ENCODE measurements around the gene EPM2AIP1. TPM values are rescaled to one million over a fixed set of nuclear protein-coding genes. Genes with fewer than 3 reads are reported as not detected.

Gene EPM2AIP1
- total and polyA plus RNA-seq, 4 donors = 2.9 to 11.8 (median 7.7) TPM

DNA sequence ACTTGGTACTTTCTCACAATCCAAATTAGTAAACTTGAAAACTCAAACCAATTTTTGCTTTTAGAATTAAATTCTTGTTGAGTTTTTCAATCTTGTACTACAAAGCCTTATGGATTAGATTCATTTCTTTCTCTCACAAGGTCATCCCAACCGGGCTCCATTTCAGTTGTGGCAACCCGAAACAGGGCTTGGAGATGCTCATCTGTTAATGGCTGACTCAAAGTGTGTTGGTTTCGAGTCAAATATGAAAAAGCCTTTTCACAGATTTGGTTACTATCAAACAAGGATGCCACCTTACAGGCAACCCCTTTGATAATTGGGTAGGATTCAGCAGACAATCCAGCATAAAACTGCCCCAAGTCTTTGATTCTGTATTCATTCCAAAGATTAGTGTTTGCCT, 1.8 kb downstream of the EPM2AIP1 start:
- Histone ChIP-seq H3K4me3 (ENCODE audit: low read depth in 1 of 3, low read length in 3 of 3) (peak overlapping the region; percentile 21 to 89 (median 63)), H3K27me3 (ENCODE audit: control insufficient read depth in 4 of 4, insufficient read depth in 4 of 4, low read length in 3 of 4) (no peaks in the 10 kb centered on the region), H3K27ac (ENCODE audit: low read depth in 1 of 2, low read length in 2 of 2) (peak overlapping the region in 1 of 2 donors; percentile 96), H3K36me3 (ENCODE audit: control insufficient read depth in 4 of 4, insufficient read depth in 3 of 4, low read depth in 1 of 4, low read length in 3 of 4) (peaks cover under 1 to 13% (median 9%) of the 10 kb centered on the region in 4 donors), H3K4me1 (ENCODE audit: control insufficient read depth in 4 of 4, insufficient read depth in 4 of 4, low read length in 3 of 4) (peaks cover 3 to 42% (median 24%) of the 10 kb centered on the region in 4 donors), H3K9ac (ENCODE audit: low read depth in 1 of 2, low read length in 2 of 2) (peak overlapping the region in 1 of 2 donors; percentile 98), H3K9me3 (ENCODE audit: control insufficient read depth in 4 of 4, low read length in 3 of 4) (no peaks in the 10 kb centered on the region)
- DNase-seq (ENCODE audit: low spot score) = no peak
- WGBS = 76% methylated on average over 3 of the region's 3 CpGs
- TF ChIP-seq TAF1 (conservative IDR thresholded peaks at IDR 0.05) (no peak), JUND (IDR thresholded peaks at IDR 0.05) (no peak), HNF4G (IDR thresholded peaks at IDR 0.05) (no peak), GABPA (IDR thresholded peaks at IDR 0.05 in 1 of 2, conservative IDR thresholded peaks at IDR 0.05 in 1 of 2) (no peak), RAD21 (IDR thresholded peaks at IDR 0.05) (no peak), CTCF (IDR thresholded peaks at IDR 0.05; ENCODE audit: low read depth, low read length, missing input control) (no peak), FOXA2 (IDR thresholded peaks at IDR 0.05) (no peak), YY1 (IDR thresholded peaks at IDR 0.05) (no peak), SP1 (IDR thresholded peaks at IDR 0.05) (no peak), RXRA (IDR thresholded peaks at IDR 0.05) (no peak), NR2F2 (IDR thresholded peaks at IDR 0.05) (no peak), ATF3 (IDR thresholded peaks at IDR 0.05) (no peak), HNF4A (conservative IDR thresholded peaks at IDR 0.05) (no peak)

DNA sequence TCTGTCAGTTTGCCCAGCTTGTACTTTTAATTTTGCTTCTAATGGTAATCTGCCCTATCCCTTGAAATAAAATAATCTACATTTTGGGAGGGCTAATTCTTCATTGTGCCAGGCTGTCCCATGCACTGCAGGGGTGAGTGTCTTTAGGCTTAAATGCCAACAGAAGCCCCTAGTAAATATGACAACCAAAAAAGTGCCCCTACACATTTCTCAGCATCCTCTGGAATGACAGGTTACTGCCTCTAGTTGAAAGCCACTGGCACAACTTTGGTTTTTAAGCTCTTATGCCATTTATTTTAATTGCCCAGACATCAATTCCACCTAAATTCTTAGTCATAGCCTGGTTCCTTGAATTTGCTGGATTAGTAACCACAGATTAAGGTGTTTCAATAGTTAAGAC, 3.4 kb downstream of the EPM2AIP1 start:
- H3K27ac ChIP-seq (ENCODE audit: low read depth in 1 of 2, low read length in 2 of 2) = no peak overlapping the region
- H3K9me3 ChIP-seq (ENCODE audit: control insufficient read depth in 4 of 4, low read length in 3 of 4) = no peaks in the 10 kb centered on the region
- no peaks in the 10 kb centered on the region for H3K27me3 ChIP-seq (ENCODE audit: control insufficient read depth in 4 of 4, insufficient read depth in 4 of 4, low read length in 3 of 4)
- DNase-seq (ENCODE audit: low spot score) = no peak
- H3K9ac ChIP-seq (ENCODE audit: low read depth in 1 of 2, low read length in 2 of 2) = peak overlapping the region in 1 of 2 donors; percentile 57
- no peak for TF ChIP-seq CTCF (IDR thresholded peaks at IDR 0.05; ENCODE audit: low read depth, low read length, missing input control)
- TF ChIP-seq EGR1 (IDR thresholded peaks at IDR 0.05; ENCODE audit: low read depth in 2 of 2) = no peak
- TF ChIP-seq, protein P1, sequence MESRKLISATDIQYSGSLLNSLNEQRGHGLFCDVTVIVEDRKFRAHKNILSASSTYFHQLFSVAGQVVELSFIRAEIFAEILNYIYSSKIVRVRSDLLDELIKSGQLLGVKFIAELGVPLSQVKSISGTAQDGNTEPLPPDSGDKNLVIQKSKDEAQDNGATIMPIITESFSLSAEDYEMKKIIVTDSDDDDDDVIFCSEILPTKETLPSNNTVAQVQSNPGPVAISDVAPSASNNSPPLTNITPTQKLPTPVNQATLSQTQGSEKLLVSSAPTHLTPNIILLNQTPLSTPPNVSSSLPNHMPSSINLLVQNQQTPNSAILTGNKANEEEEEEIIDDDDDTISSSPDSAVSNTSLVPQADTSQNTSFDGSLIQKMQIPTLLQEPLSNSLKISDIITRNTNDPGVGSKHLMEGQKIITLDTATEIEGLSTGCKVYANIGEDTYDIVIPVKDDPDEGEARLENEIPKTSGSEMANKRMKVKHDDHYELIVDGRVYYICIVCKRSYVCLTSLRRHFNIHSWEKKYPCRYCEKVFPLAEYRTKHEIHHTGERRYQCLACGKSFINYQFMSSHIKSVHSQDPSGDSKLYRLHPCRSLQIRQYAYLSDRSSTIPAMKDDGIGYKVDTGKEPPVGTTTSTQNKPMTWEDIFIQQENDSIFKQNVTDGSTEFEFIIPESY (IDR thresholded peaks at IDR 0.05) = no peak
- TF ChIP-seq FOXA2 (IDR thresholded peaks at IDR 0.05) = no peak
- TF ChIP-seq HNF4G (IDR thresholded peaks at IDR 0.05) = no peak
- TF ChIP-seq ATF3 (IDR thresholded peaks at IDR 0.05) = no peak
- no peak for TF ChIP-seq FOXA1 (IDR thresholded peaks at IDR 0.05)
- TF ChIP-seq GABPA (IDR thresholded peaks at IDR 0.05 in 1 of 2, conservative IDR thresholded peaks at IDR 0.05 in 1 of 2) = no peak
- no peak for TF ChIP-seq YY1 (IDR thresholded peaks at IDR 0.05)
- no peak for TF ChIP-seq RXRA (IDR thresholded peaks at IDR 0.05)
- TF ChIP-seq HNF4A (conservative IDR thresholded peaks at IDR 0.05) = no peak
- no peak overlapping the region for H3K4me3 ChIP-seq (ENCODE audit: low read depth in 1 of 3, low read length in 3 of 3)
- peaks cover 9 to 25% (median 18%) of the 10 kb centered on the region in 4 donors for H3K36me3 ChIP-seq (ENCODE audit: control insufficient read depth in 4 of 4, insufficient read depth in 3 of 4, low read depth in 1 of 4, low read length in 3 of 4)
- H3K4me1 ChIP-seq (ENCODE audit: control insufficient read depth in 4 of 4, insufficient read depth in 4 of 4, low read length in 3 of 4) = peaks cover 3 to 42% (median 24%) of the 10 kb centered on the region in 4 donors
